Amniotic epithelial cell (primary cell): ENCODE results near the gene CKMT1A.

Source experiments
- DNase-seq: peaks from one replicate; pipeline ENCODE4 v3.0.0-alpha.2; 2010; ENCODE audit warnings: low read depth

CKMT1A gene

GRCh38 chr15:43748376-43748775, 54.7 kb downstream of the CKMT1A start:
- DNase-seq = peak; percentile 24
